ENCODE measurements around the gene SARM1.
"Not testable (repeated sequence)": the region's sequence is repeated elsewhere in the genome, so short reads cannot be mapped to it uniquely, and the experiment has no call there.

The SARM1 gene

GRCh38 chr17:28371245-28372202 is at the start of gene SARM1:
Gene SARM1 (plus strand): TSS chr17:28371694. CDS start chr17:28372033, 339 bp downstream.
- DNase-seq: peak; percentile 94

- no peak for DNase-seq
These were observed 47.2 kb upstream of the SARM1 start for GRCh38 chr17:28324267-28324745.

GRCh38 chr17:28324781-28325180 is 46.7 kb upstream of the SARM1 start:
- DNase-seq: no peak

DNA sequence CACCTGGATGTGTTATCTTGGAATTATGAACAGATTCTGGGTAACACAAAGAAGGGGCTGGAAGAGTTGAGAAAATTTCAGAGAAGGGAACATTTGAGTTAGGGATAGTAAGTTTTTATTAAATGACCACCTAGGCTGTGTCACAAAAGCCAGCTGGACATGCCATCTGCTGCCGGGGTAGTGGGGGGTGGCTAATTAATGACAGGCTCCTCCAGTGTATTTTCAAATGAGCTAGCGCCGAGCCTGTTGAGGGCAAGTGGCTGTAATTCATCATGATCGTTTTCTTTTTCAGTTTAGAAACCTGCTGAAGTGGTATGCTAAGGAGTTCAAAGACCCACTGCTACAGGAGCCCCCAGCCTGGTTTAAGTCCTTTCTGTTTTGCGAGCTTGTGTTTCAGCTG is 46.3 kb upstream of the SARM1 start:
- DNase-seq: no peak

- DNase-seq: no peak
These were observed 45.4 kb upstream of the SARM1 start for GRCh38 chr17:28326114-28326513.

GRCh38 chr17:28327031-28327607 is 44.4 kb upstream of the SARM1 start:
- peak; percentile 50 for DNase-seq

GRCh38 chr17:28327709-28328108 is 43.8 kb upstream of the SARM1 start:
- no peak for DNase-seq

DNA sequence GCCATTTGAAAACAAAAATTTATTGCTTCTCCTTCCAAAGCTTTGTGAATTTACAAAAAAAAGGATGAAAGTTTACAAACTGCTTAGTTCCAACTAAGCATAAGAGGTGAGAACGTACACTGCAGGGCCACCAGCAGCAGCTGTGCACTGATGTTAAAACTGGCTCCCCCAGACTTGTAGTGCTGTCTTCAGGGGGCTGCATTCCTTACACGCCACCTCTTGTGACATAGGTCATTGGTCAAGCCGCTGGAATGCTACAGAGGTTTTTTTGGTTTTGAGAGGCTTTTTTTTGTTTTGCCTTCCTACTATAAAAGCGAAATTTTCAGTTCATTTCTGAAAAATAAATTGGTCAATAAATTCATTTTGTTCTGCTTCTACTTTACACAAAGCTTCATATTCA is 43.2 kb upstream of the SARM1 start:
- no peak for DNase-seq

DNA sequence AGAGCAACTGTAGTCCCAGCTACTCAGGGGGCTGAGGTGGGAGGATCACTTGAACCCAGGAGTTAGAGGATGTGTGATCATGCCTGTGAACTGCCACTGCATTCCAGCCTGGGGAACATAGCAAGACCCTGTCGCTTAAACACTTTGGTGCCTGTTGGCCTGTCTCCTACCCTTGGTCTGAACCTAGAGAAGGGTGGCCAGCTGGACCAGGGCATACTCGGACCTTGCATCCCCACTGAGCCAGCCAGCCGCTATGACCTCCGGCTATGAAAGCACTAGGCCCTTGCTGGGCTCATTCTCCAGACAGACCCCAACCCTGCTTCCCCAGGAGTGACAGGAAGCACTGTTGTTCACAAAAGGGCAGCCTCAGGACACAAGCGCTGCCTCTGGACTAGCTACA is 40.8 kb upstream of the SARM1 start:
- DNase-seq: no peak

- no peak for DNase-seq
These were observed 39.5 kb upstream of the SARM1 start for GRCh38 chr17:28331891-28332420.

DNA sequence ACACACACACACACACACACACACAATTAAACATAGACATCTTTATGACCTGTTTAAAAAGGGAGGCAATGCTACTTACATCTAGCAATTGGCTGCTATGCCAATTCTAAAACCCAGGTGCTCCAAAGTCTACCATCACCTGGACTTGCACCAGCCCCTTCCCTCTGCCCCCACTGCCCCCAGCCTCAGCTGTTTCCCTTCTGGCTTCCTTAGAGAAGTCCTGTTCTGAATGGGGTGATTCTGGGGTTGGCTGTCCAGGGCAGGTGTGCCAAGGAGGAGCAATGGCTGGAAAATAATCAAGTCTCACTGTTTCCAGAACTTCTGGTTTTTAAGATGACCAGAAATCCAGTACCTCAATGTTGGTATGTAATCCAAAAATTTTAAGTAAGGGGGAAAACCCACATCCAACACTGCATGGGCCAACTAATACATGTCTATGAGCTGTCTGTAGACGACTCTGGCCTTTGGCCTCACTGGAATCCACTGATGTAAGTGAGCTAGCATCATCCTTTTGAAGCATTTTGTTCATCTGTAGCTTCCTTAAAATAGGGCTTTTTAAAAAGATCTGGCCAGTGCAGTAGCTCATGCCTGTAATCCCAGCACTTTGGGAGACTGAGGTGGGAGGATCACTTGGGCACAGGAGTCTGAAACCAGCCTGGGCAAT is 38.3 kb upstream of the SARM1 start:
- DNase-seq: no peak

GRCh38 chr17:28334171-28334570 is 37.3 kb upstream of the SARM1 start:
- DNase-seq: no peak

DNA sequence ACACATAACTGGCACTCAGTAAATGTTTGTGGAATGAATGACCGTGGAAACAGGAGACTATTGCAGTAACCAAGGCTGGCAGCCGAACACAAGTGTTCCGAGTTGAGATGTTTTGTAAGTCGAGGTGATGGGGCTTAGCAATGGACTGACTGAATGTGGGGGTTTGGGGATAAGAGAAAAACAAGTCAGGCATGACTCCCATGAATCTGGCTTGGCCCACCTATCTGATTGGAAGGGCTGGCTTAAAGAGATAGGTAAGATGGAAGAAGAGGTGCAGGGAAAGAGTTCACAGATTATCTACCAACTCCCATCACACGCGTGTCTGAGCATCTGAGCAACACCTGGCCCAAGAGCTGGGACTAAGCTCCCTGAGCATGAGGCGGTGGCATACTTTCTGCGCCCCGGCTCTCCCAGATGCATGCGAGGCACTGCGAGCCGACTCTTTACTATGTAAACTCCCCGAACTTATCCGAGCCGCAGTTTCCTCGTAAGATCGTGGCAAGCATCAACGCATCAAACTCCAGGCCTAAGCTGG is 36.8 kb upstream of the SARM1 start:
- no peak for DNase-seq

DNA sequence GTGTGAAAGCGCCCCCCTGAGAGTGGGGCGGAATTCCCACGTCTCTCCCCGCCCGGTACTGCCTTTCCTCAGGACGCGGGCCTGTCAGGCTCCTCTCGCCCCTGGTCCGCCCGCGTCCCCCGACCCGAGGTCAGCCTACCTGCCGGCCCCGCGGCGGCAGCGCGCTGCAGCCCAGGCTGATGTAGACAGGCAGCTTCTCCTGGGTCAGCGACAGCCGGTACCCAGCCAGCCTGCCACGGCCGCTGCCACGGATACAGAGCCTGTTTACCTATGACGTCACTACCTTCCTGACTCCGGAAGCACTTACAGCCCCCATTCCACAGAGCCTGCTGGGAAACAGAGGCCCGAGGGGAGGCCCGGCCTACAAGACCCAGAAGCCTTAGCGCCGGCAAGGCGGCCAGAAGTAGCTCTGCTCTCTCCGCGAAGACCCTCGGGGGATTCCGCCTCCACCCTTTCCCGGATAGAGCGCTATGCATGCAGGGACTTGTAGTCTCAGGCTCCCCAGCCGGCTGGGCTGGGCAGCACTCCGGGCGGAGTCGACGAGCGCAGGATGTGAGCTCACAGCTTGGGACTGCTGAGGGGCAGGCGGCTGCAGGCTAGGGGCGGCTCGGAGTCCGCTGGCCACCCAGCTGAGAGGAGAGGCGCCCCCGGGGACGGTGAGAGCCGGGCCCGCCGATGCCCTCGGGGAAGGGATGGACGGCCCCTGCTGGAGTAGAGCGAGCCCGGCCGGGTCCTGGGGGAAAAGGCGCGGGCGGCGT is 36.1 kb upstream of the SARM1 start, which contains the start of the genes IFT20 and TNFAIP1:
Gene IFT20, minus strand, starts transcription at position 272 of the 758 bp plus-strand sequence. CDS start 3,487 bp downstream, outside the sequence.
Gene TNFAIP1, plus strand, starts transcription at position 561 of the 758 bp plus-strand sequence. CDS start 3,761 bp downstream, outside the sequence.
- DNase-seq: peak; percentile 98

DNA sequence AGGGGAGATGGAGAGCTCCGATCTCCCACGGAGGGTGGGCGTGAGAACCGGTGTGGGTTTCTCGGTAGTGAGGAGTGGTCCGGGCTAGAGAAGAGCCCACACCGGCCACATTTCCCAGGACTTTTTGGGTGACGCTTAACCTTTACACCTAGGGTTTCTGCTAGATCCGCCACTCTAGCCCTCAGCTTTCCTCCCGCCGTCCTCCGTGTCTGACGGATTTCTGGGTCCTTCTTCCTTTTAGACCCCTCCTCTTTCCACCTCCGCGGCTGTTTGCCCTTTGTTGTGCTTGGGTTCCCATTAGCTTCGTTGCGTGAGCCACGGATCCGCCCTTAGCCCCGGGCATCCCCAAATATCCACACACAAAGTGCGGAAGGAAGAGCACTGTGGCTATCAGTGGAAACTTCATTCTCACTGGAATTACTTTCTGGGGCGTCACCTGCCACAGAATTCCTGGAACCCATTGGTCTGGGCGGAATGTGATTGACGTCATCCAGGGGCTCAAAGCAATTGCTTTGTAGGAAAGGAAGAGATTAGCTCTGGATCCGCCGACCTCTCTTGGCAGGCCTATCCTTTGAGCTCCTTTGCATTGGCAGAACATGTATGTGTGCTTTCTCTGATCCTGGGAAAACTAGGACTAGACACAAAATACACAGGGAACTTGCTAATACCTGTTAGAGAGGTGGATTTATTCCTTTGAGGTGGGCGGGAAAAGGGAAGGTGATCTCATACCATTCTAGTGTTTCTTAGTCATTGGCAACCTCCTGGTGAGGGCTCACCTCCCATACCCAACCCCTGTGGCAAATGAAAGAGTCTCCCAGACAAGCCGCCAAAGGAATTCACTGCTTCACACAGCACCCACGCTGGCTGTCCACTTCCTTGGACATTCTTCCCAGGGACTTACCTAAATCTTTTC is 35.3 kb upstream of the SARM1 start:
- peak; percentile 50 for DNase-seq

DNA sequence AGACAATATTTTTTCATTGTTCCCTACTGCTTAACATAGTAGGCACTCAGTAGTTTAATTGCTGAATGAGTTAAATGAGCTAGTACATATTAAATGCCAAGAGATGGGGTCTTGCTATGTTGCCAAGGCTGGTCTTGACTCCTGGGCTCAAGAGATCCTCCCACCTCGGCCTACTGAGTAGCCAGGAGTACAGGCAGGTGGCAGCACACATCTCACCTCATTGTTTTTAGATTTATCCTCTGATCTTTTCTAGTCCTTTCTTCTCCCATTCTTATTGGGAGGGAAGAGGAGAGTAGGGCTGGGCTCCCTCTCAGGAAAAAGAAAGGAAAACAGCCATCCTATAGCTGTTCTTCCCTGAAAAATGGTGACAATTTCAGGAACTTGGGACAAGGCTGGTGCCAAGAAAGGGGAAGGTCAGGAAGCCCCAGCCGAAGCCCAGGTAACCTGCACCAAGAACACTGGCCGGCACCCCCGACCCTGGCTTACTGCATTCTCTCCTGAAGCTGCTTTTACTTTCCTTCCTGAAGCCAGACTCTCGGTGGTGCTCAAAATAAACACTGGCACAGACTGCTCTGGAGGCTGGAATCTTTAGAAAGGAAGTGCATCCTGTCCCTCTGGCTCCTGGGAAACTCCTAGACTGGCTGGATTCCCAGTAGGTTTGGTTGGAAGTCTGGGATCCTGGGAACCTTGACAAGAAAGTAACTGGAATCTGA is 33.3 kb upstream of the SARM1 start:
- no peak for DNase-seq

- not testable (repeated sequence) for DNase-seq
These were observed 32.7 kb upstream of the SARM1 start for GRCh38 chr17:28338769-28339212.

- no peak for DNase-seq
These were observed 32.1 kb upstream of the SARM1 start for GRCh38 chr17:28339431-28339830.

GRCh38 chr17:28340374-28340773 is 31.1 kb upstream of the SARM1 start:
- DNase-seq: no peak

DNA sequence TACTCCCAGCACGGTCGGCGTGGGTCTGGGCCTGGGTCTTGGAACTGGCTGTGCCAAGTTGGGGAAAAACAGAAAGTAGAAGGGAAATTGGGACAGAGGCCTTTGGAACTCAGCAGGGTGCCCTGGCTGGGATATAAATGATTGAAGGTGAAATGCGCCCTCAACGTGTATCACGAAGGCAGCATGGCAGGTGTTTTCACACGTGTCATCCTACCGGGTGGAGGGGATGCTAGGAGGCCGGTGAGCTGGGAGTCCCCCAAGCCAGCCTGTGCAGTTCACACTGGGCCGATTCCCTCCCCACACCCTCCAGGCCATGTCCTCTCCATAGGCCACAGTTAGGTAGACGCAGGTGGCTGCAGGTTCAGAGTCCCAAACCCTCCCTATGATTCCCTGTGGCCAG is 30.0 kb upstream of the SARM1 start:
- no peak for DNase-seq
